ENCODE measurements around the gene UBQLN1. TPM values are rescaled to one million over a fixed set of nuclear protein-coding genes. Genes with fewer than 3 reads are reported as not detected.

UBQLN1 gene
- polyA plus RNA-seq, 1 donor from 2014 or later = 133 TPM

DNA sequence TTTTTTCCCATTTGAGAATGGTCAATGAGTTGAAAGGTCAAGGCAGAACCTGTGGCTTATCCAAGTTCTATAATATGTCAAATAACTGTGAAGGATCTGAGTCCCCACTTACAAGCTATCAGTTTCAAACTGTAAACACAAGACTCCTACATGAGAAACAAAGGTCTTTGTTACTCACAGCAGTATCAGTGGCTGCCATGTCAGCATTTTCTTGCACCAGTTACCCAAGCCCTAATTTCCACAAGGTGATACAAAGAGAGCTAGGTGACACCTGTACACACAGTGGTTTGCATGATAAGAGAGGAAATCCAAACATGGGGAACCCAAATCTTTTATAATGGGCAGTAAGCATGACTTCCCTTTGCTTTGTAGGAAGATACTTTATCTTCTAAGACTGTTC, 8.0 kb upstream of the UBQLN1 start:
- H3K4me2 ChIP-seq (ENCODE audit: low read length) = no peak overlapping the region
- H3K27me3 ChIP-seq (ENCODE audit: insufficient read depth, low read depth, low read length) = no peaks in the 10 kb centered on the region
- no peaks in the 10 kb centered on the region for H3K79me2 ChIP-seq (replicated peaks; ENCODE audit: insufficient read depth, low read length)
- H3K27ac ChIP-seq (ENCODE audit: low read length) = no peak overlapping the region
- H3K36me3 ChIP-seq (ENCODE audit: insufficient read depth, low read length) = no peaks in the 10 kb centered on the region
- H3K9me3 ChIP-seq (ENCODE audit: low read length) = no peaks in the 10 kb centered on the region
- no peaks in the 10 kb centered on the region for H4K20me1 ChIP-seq (ENCODE audit: insufficient read depth)
- TF ChIP-seq RAD21 (conservative IDR thresholded peaks at IDR 0.05) (no peak), SMC3 (conservative IDR thresholded peaks at IDR 0.05; ENCODE audit: poor library complexity) (no peak), EP300 (conservative IDR thresholded peaks at IDR 0.05; ENCODE audit: poor library complexity, severe bottlenecking) (no peak), MXI1 (conservative IDR thresholded peaks at IDR 0.05; ENCODE audit: poor library complexity, severe bottlenecking) (no peak), EZH2 (IDR thresholded peaks at IDR 0.05; ENCODE audit: borderline replicate concordance, insufficient read depth, low read length, poor library complexity, severe bottlenecking) (no peak), TAF1 (IDR thresholded peaks at IDR 0.05; ENCODE audit: low read depth) (no peak), POLR2AphosphoS5 (IDR thresholded peaks at IDR 0.05) (no peak)
- TF ChIP-seq, protein P1, sequence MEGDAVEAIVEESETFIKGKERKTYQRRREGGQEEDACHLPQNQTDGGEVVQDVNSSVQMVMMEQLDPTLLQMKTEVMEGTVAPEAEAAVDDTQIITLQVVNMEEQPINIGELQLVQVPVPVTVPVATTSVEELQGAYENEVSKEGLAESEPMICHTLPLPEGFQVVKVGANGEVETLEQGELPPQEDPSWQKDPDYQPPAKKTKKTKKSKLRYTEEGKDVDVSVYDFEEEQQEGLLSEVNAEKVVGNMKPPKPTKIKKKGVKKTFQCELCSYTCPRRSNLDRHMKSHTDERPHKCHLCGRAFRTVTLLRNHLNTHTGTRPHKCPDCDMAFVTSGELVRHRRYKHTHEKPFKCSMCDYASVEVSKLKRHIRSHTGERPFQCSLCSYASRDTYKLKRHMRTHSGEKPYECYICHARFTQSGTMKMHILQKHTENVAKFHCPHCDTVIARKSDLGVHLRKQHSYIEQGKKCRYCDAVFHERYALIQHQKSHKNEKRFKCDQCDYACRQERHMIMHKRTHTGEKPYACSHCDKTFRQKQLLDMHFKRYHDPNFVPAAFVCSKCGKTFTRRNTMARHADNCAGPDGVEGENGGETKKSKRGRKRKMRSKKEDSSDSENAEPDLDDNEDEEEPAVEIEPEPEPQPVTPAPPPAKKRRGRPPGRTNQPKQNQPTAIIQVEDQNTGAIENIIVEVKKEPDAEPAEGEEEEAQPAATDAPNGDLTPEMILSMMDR (IDR thresholded peaks at IDR 0.05; ENCODE audit: poor library complexity, severe bottlenecking) = no peak
- TF ChIP-seq, protein P2, sequence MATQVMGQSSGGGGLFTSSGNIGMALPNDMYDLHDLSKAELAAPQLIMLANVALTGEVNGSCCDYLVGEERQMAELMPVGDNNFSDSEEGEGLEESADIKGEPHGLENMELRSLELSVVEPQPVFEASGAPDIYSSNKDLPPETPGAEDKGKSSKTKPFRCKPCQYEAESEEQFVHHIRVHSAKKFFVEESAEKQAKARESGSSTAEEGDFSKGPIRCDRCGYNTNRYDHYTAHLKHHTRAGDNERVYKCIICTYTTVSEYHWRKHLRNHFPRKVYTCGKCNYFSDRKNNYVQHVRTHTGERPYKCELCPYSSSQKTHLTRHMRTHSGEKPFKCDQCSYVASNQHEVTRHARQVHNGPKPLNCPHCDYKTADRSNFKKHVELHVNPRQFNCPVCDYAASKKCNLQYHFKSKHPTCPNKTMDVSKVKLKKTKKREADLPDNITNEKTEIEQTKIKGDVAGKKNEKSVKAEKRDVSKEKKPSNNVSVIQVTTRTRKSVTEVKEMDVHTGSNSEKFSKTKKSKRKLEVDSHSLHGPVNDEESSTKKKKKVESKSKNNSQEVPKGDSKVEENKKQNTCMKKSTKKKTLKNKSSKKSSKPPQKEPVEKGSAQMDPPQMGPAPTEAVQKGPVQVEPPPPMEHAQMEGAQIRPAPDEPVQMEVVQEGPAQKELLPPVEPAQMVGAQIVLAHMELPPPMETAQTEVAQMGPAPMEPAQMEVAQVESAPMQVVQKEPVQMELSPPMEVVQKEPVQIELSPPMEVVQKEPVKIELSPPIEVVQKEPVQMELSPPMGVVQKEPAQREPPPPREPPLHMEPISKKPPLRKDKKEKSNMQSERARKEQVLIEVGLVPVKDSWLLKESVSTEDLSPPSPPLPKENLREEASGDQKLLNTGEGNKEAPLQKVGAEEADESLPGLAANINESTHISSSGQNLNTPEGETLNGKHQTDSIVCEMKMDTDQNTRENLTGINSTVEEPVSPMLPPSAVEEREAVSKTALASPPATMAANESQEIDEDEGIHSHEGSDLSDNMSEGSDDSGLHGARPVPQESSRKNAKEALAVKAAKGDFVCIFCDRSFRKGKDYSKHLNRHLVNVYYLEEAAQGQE (IDR thresholded peaks at IDR 0.05; ENCODE audit: borderline replicate concordance) = no peak
- no peak overlapping the region for H2AFZ ChIP-seq (ENCODE audit: low read depth, low read length)
- H3F3A ChIP-seq (ENCODE audit: insufficient read depth, low read length, poor library complexity, severe bottlenecking) = no peaks in the 10 kb centered on the region
- no peaks in the 10 kb centered on the region for H3K9me2 ChIP-seq (ENCODE audit: insufficient read depth, low read length)
- H3K9ac ChIP-seq (ENCODE audit: low read length) = no peak overlapping the region
- no peak overlapping the region for H3K4me3 ChIP-seq (ENCODE audit: low read length)

DNA sequence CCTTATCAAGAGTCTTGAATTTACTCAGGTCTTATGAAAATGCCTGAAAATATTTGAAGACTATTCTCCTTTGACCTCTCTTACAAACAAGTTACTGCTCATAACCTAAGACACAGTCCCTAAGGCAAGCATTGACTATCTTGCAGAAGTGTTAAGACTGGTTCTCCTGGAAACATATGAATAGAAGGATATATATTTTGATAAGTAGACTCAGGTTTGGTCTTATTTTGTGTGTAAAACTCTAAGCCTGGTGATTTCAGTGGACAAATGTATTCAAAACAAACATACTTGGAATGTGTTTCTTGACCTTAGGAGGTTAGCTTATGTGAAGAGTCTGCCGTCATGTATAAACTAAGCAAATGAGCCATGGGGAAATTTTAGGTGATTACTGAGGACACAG, 7.5 kb upstream of the UBQLN1 start:
- no peaks in the 10 kb centered on the region for H3K27me3 ChIP-seq (ENCODE audit: insufficient read depth, low read depth, low read length)
- no peaks in the 10 kb centered on the region for H4K20me1 ChIP-seq (ENCODE audit: insufficient read depth)
- no peak for TF ChIP-seq EP300 (conservative IDR thresholded peaks at IDR 0.05; ENCODE audit: poor library complexity, severe bottlenecking)
- TF ChIP-seq RAD21 (conservative IDR thresholded peaks at IDR 0.05) = no peak
- no peak for TF ChIP-seq TAF1 (IDR thresholded peaks at IDR 0.05; ENCODE audit: low read depth)
- TF ChIP-seq, protein P2 (IDR thresholded peaks at IDR 0.05; ENCODE audit: borderline replicate concordance) = no peak
- TF ChIP-seq MXI1 (conservative IDR thresholded peaks at IDR 0.05; ENCODE audit: poor library complexity, severe bottlenecking) = no peak
- no peak for TF ChIP-seq EZH2 (IDR thresholded peaks at IDR 0.05; ENCODE audit: borderline replicate concordance, insufficient read depth, low read length, poor library complexity, severe bottlenecking)
- TF ChIP-seq, protein P1 (IDR thresholded peaks at IDR 0.05; ENCODE audit: poor library complexity, severe bottlenecking) = no peak
- no peak for TF ChIP-seq POLR2AphosphoS5 (IDR thresholded peaks at IDR 0.05)
- no peak for TF ChIP-seq SMC3 (conservative IDR thresholded peaks at IDR 0.05; ENCODE audit: poor library complexity)
- no peaks in the 10 kb centered on the region for H3K9me2 ChIP-seq (ENCODE audit: insufficient read depth, low read length)
- no peaks in the 10 kb centered on the region for H3K9me3 ChIP-seq (ENCODE audit: low read length)
- no peaks in the 10 kb centered on the region for H3F3A ChIP-seq (ENCODE audit: insufficient read depth, low read length, poor library complexity, severe bottlenecking)
- no peak overlapping the region for H3K27ac ChIP-seq (ENCODE audit: low read length)
- H3K9ac ChIP-seq (ENCODE audit: low read length) = no peak overlapping the region
- no peak overlapping the region for H3K4me3 ChIP-seq (ENCODE audit: low read length)
- no peak overlapping the region for H2AFZ ChIP-seq (ENCODE audit: low read depth, low read length)
- H3K79me2 ChIP-seq (replicated peaks; ENCODE audit: insufficient read depth, low read length) = no peaks in the 10 kb centered on the region
- H3K36me3 ChIP-seq (ENCODE audit: insufficient read depth, low read length) = no peaks in the 10 kb centered on the region
- no peak overlapping the region for H3K4me2 ChIP-seq (ENCODE audit: low read length)
